ENCODE measurements around the gene RCL1.

RCL1 gene

DNA sequence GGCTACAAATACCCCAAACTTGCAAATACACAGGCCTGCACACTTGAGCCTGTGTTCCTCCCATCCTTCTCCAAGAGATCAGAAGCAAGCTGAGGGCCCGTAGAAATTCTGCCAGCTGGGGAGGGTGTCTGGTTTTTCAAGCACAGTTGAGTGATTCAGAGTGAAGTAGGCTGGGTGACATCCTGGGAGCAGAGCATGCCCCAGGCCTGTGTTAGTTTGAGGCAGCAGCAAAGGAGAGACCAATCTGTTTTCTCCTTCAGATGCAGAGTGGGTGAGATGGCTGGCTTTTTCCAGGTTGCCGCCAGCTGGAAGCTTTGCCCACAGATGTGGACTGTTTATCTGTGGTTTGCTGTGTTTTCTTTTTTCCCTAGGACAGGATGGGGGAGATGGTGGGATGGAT lies 63.1 kb downstream of the RCL1 start:
- DNase-seq (ENCODE audit: insufficient read length, low spot score) (no peak), FAIRE-seq (no peak)
- no peak for TF ChIP-seq POLR2A (IDR thresholded peaks at IDR 0.05; ENCODE audit: low read depth, low read length)

DNA sequence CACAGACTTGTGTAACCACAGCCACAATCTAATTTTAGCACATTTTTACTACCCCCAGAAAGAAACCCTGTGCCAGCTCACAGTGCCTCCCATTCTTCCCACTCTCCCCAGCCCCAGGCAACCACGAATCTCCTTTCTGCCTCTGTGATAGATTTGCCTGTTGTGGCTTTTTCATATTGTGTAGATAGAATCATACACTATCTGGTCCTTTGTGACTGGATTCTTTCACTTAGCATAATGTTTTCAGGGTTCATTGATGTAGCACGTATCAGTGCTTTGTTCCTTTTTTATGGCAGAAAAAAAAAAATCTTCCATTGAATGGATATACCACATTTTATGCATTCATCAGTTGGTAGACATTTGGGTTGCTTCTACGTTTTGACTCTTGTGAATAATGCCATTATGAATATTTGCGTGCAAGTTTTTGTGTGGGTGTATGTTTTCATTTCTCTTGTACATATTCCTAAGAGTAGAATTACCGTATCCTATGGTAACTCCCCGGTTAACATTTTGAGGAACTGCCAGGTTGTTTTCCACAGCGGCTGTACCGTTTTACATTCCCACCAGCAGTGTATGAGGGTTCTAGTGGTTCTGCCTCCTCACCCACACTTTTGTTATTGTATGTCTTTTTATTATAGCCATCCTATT lies 64.5 kb downstream of the RCL1 start:
- no peak for DNase-seq (ENCODE audit: insufficient read length, low spot score)
- FAIRE-seq = no peak
- TF ChIP-seq POLR2A (IDR thresholded peaks at IDR 0.05; ENCODE audit: low read depth, low read length) = no peak

DNA sequence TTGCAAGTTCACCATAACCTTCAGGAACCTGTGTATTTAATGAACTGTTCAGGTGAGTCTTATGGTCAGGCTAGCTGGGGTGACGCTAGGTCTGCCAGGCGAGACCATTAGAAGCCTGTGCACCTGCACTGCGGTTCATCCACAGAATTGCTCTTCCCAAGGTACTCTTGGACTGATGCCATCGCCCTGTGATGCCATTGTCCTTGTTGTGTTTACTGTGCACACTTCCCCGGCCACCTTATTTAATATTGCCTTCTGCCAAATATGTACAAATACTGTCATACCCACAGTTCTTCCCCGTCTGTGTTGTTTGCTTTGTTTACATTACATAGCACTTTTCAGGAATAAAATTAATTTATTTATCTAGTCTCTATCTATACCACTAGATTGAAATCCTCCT lies 66.3 kb downstream of the RCL1 start:
- FAIRE-seq = no peak
- no peak for TF ChIP-seq POLR2A (IDR thresholded peaks at IDR 0.05; ENCODE audit: low read depth, low read length)
- no peak for DNase-seq (ENCODE audit: insufficient read length, low spot score)

DNA sequence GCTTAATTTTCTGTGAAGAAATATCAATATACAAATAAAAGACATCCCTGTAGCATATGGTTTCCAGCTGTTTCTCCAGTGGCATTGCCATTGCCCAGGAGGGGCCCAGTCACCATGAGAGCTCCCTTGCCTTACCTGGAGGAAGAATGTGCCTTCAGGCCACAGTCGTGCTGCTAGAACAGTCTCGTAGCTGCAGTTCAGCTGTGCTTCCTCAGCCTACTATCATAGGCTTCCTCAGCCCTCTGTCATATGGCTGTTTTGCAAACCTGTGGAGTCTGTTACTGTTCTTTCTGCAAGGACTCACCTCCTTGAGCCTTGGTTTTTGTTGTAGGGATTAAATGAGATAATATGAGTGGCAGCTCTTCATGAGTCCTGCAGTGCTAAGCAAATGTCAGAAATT lies 67.6 kb downstream of the RCL1 start:
- DNase-seq (ENCODE audit: insufficient read length, low spot score) (no peak), FAIRE-seq (no peak)
- no peak for TF ChIP-seq POLR2A (IDR thresholded peaks at IDR 0.05; ENCODE audit: low read depth, low read length)

DNA sequence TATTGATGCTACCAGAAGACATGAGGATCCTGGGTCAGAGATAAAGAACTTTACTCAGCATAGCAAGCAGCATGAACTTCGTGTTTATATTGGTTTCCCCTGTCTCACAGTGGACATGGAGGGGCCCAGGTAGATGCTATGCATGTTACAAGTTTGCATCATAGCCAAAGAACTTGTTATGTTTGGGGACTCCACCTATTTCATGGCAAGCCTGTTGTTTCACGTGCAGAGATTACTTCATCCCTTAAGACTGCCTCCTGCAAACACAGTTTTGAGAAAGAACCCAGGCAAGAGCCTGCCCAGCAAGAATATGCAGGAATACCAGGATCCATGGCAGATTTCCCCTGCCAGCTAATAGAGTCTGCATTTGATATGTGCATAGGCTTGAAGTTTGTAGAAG lies 68.4 kb downstream of the RCL1 start:
- TF ChIP-seq POLR2A (IDR thresholded peaks at IDR 0.05; ENCODE audit: low read depth, low read length) = no peak
- DNase-seq (ENCODE audit: insufficient read length, low spot score) (no peak), FAIRE-seq (no peak)

DNA sequence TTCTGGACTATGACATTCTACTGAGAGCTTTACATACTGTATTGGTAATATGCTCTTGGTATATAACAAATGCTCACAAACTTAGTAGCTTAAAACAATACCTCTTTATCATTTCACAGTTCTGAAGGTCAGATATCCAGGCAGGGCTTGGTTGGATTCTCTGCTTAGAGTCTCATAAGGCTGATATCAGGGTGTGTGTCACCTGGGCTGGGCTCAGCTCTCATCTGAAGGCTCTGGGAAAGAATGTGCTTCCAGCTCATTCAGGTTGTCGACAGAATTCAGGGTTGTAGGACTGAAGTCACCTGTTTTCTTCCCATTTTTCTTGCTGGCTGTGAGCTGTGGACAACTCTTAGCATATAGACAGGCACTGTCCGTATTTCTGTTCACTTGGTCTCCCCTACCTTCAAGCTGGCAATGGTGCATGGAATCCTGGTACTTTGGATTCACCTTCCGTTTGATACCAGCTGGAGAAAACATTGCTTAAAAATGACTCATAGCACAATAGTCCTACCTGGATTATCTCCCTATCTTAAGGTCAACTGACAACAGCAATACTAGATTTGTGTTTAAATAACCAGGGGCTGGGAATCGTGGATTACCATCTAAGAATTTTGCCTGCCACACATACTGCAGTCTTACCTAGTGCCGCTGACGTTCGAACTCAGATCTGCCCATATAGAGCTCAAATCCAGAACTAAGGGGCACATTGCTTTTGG lies 69.2 kb downstream of the RCL1 start:
- FAIRE-seq = no peak
- TF ChIP-seq POLR2A (IDR thresholded peaks at IDR 0.05; ENCODE audit: low read depth, low read length) = no peak
- no peak for DNase-seq (ENCODE audit: insufficient read length, low spot score)

DNA sequence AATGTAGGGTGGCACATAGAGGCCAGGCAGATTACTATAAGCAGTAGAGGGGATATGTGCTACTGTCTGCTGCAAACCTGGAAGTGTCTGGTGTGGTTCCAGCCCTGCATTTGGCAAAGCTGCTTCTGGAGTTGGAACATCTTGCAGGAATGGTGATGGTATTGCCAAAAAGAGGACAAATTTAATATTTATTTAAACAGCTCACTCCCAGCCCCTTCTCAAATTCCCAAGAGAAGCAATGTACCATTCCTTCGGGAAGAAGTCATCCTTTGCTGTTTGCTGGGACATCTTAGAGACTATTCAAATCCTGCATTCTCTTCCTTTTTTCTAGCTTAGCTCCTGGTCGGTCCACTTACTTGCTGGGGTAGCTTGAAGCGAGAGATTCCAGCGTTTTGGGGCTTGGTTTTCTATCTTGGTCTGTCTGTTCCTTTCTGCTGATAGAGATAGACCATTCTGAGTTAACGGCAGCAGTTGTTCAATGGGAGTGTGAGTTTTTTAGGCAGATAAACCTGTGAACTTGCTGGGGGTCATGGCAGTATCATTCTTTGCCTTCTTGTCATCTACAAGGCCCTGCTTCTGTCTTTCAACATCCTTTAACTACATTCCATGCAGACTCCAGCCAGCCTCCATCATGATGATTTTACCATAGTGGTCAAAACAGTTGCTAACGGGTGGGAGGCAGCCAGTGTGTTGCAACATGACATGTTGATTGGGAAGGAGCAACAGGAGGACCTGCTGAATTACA lies 69.9 kb downstream of the RCL1 start:
- DNase-seq (ENCODE audit: insufficient read length, low spot score) = no peak
- no peak for FAIRE-seq

DNA sequence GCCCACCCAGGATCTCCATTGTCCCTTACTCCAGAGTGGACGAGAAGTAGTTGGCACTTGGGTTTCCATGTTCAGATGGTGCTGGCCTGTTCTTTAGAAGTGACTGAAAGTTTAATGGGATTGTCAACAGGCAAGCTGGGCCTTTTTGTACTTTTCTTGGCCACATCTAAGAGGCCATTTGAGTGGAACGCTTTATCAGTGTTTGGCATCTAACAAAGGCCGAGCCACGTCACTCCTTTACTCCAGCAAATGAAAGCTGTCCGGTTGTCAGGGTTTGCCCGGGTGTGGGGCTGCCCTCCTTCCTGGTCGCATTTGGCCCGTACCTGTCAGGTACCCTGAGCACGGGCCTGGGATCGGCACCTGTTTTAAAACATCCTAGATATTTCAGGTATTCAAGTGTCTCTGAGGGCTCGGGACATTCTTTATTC lies 71.5 kb downstream of the RCL1 start:
- FAIRE-seq (no peak), DNase-seq (ENCODE audit: insufficient read length, low spot score) (no peak)
- TF ChIP-seq POLR2A (IDR thresholded peaks at IDR 0.05; ENCODE audit: low read depth, low read length) = no peak

More for the DNA sequence above, 69.9 kb downstream of the RCL1 start:
- TF ChIP-seq POLR2A (IDR thresholded peaks at IDR 0.05; ENCODE audit: low read depth, low read length) = no peak

DNA sequence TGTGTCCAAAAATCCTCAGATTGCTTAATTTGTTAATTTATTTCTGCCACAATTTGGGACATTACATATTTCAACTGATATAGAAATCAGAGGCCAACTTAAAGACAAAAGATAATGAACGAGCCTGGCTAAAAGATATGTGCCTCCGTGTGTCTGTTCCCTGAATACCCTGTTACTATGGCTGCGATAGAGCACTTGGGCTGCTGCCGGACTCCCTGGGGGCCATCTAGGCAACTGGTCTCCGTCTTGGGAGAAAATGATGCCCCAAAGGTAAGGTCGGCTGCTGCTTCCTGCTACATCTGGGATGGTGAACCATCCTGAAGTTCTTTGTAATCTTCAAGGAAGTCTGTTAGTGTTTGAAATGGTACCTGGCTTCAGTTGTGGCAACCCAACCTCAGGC lies 72.0 kb downstream of the RCL1 start:
- DNase-seq (ENCODE audit: insufficient read length, low spot score) (no peak), FAIRE-seq (no peak)
- TF ChIP-seq POLR2A (IDR thresholded peaks at IDR 0.05; ENCODE audit: low read depth, low read length) = no peak

DNA sequence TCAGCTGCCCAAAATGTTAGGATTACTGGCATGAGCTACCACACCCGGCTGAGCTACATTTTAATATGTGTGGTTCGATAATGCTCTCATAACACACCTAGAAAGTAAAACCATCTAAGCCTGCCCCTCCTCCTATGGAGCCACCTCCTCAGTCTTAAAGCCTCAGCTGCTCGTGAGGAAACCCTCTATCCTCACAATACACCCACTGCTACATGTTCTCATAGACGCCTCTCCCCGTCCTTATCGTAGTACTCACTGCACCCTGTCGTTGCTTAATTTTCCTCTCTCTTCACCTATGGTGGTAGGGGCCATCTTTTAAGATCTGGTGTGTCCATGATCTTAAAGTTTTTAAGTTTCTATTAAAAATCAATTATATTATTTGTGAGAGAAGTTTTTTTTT lies 72.9 kb downstream of the RCL1 start:
- no peak for TF ChIP-seq POLR2A (IDR thresholded peaks at IDR 0.05; ENCODE audit: low read depth, low read length)
- DNase-seq (ENCODE audit: insufficient read length, low spot score) = no peak
- FAIRE-seq = no peak

DNA sequence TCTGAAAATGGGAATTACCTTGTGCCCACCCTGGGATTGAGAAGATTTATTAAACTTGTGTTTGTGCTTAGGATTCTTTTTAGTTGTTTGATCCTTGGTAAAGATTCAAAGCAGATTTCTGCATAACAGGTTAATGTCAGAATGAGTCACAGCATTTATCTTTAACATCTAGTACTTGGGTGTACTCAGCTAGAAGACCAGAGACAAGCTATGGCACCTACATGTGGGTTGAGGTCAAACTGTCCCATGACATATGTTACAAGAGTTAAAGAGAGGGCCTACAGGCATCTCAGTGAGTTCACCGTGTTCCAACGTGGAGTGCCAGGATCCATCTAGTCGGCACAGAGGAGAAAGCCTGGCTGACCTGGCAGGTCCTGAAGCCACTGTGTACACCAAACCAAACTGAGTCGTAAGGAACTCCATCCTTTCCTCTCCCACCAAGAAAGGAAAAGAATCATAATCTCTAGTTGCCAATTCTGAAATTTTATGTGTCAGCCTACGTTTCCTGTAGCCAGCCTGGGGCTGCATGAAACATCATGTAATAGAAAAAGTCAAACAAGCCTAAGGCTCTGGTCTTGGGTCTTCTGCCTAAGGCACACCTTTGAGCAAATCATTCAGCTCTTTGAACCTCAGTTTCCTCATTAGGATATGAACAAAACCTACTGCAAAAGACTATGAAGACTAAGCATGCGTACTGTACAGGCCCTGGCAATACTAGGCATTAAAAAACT lies 73.7 kb downstream of the RCL1 start:
- FAIRE-seq (no peak), DNase-seq (ENCODE audit: insufficient read length, low spot score) (no peak)
- no peak for TF ChIP-seq POLR2A (IDR thresholded peaks at IDR 0.05; ENCODE audit: low read depth, low read length)

DNA sequence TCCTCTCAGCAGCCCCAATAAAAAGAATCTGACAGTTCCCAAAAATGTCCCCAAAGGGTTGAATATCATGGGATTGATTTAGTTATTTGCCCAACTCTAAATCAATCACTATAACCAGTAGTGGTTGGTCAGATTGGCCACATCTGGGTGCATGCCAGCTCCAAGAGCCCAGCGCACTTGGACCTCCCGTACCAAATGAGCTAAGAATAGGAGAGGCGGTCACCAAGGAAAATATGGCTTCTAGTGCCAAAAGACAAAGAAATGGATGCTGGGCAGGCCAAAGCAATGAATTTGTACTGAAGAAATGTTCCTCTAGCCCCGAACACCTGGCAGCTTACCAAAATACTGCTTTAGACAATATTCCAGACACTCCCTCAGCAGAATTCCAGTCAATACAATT lies 80.3 kb downstream of the RCL1 start:
- TF ChIP-seq POLR2A (IDR thresholded peaks at IDR 0.05; ENCODE audit: low read depth, low read length) = no peak
- FAIRE-seq = no peak
- DNase-seq (ENCODE audit: insufficient read length, low spot score) = no peak

DNA sequence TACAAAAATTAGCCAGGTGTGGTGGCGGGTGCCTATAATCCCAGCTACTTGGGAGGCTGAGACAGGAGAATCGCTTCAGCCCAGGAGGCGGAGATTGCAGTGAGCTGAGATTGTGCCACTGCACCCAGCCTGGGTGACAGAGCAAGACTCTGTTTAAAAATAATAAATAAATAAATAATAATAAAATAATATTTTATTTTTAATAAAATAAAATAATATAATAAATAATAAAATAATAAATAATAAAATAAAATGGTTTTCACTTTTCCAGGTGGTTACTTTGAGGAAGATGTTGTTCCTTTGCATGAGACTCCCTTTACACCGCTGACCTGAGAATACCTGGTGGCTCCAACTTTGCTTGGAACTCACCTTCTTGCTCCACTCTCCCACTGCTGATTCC lies 82.8 kb downstream of the RCL1 start:
- DNase-seq (ENCODE audit: insufficient read length, low spot score) = no peak
- no peak for TF ChIP-seq POLR2A (IDR thresholded peaks at IDR 0.05; ENCODE audit: low read depth, low read length)
- no peak for FAIRE-seq

DNA sequence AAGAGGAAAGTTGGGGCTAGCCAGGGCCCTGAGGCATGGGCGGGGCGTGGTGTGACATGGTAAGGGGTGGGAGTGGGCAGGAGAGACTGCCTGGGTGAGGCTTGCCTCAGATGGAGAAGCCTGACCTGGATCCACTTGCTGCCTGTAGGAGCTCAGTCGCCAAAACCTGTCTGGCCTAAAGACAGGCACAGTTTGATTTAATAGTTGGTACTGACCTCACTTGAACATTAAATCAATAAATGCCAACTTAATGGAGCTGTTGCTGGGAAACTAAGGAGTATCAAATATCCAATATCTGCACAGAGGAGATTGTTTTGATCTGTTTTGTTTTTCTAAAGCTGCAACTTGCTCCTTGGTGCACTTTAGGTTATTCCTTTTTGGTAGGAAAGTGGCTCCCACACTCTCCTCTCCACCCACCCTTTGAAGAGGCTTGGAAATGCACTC lies 86.4 kb downstream of the RCL1 start:
- TF ChIP-seq POLR2A (IDR thresholded peaks at IDR 0.05; ENCODE audit: low read depth, low read length) = no peak
- no peak for DNase-seq (ENCODE audit: insufficient read length, low spot score)
- no peak for FAIRE-seq

All from H54 (cell line).